NCI-H2029 (cell line): Measurements from ENCODE around the gene CTR9.
"Not testable (repeated sequence)": the region's sequence is repeated elsewhere in the genome, so short reads cannot be mapped to it uniquely, and the experiment has no call there.

Experiments
- DNase-seq: peaks from one replicate; lab custom pipeline; 2025; lab: John Stamatoyannopoulos, UW

CTR9 gene

GRCh38 chr11:10822491-10822890 lies 71.4 kb downstream of the CTR9 start:
- not testable (repeated sequence) for DNase-seq

- no peak for DNase-seq
Measured at GRCh38 chr11:10823152-10823579, 72.1 kb downstream of the CTR9 start.

- no peak for DNase-seq
Measured at GRCh38 chr11:10824888-10825287, 73.8 kb downstream of the CTR9 start.

- DNase-seq: no peak
Measured at GRCh38 chr11:10828402-10828801, 77.4 kb downstream of the CTR9 start.

- no peak for DNase-seq
Measured at GRCh38 chr11:10829139-10829538, 78.1 kb downstream of the CTR9 start.
